ENCODE results near the gene EIF4B. TPM values are rescaled to one million over a fixed set of nuclear protein-coding genes. Genes with fewer than 3 reads are reported as not detected.
A peak's percentile ranks its signal among the peaks of the same experiment; 100 is the strongest.

The EIF4B gene
- total and polyA plus RNA-seq, 9 of the 15 experiments (the other 6 are each of a cell fraction or from before 2014, with no cell fraction given): 138 to 669 (median 552) TPM

DNA sequence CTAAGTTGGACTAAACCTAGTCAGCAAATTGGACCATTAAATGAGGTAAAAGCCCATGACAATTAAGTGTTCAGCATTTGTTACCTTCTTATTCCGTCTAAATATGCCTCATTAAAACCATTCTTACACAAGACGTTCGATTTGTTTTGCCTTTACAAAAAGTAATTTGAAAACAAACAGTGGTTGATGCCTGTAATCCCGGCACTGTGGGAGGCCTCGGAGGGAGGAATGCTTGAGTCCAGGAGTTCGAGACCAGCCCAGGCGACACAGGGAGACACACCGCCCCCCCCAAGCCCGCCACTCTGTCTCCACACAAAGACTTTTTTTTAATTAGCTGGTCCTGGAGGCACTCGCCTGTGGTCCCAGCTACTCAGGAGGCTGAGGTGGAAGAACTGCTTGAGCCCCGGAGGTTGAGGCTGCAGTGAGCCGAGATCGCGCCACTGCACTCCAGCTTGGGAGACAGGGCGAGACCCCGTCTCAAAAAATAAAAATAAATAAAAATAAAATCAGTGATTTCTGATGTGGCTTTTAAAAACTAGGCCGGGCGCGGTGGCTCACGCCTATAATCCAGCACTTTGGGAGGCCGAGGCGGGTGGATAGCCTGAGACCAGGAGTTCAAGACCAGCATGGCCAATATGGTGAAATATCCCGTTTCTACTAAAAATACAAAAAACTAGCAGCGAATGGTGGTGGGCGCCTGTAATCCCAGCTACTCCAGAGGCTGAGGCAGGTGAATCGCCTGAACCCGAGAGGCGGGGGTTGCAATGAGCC lies 856 bp upstream of the EIF4B start:
- ChIA-PET CTCF (ENCODE audit: low intra/inter-chr PET ratio) (no interaction called here), POLR2A (interaction anchor here (0.6 to 2.6 kb wide), 16 partner anchors 9 to 1119 kb away, joined by 3 to 16 read pairs (median 4); no protein-coding TSS in a partner anchor)
- DNase-seq (ENCODE audit: extremely low read depth in 1 of 4, low spot score in 3 of 4): peak in 1 of 4 experiments; percentile 55
- Histone ChIP-seq H3K79me2 (ENCODE audit: control insufficient read depth, insufficient read depth, low read length) (peaks cover 55% of the 10 kb centered on the region), H3K9me1 (ENCODE audit: control insufficient read depth, insufficient read depth, low read length) (no peaks in the 10 kb centered on the region), H3K27ac (ENCODE audit: extremely low read depth, low read depth, low read length) (peak overlapping the region; percentile 76), H3K4me1 (replicated peaks in 1 of 2; ENCODE audit: control insufficient read depth in 2 of 2, insufficient read depth in 2 of 2, low read length in 2 of 2) (peaks cover 6 to 23% of the 10 kb centered on the region in 2 experiments; a peak in 3 of 5 replicates), H3K27me3 (ENCODE audit: control insufficient read depth in 2 of 2, insufficient read depth in 2 of 2, low read length in 2 of 2) (no peaks in the 10 kb centered on the region), H4K20me1 (replicated peaks; ENCODE audit: control insufficient read depth, insufficient read depth, low read length) (peaks cover 28% of the 10 kb centered on the region; the same call in 1 of the 2 replicates), H3K36me3 (ENCODE audit: control insufficient read depth, insufficient read depth, low read length) (peaks cover 31% of the 10 kb centered on the region), H3K4me2 (ENCODE audit: insufficient read depth, low read length) (peak overlapping the region; percentile 87), H3K9me3 (replicated peaks; ENCODE audit: control insufficient read depth, insufficient read depth, low read depth, low read length) (no peaks in the 10 kb centered on the region), H2AFZ (ENCODE audit: low read depth, low read length) (peak overlapping the region; percentile 80), H3K9ac (ENCODE audit: insufficient read depth in 1 of 2, low read depth in 2 of 2, low read length in 2 of 2) (peak overlapping the region; percentile 83 to 95), H3K4me3 (peak overlapping the region; percentile 76)
- WGBS (ENCODE audit: insufficient coverage, low coverage, missing lambda C conversion rate): 0% methylated on average over 28 of the region's 28 CpGs
- TSS peak; percentile 88 for BruUV-seq (replicated peaks)
- peak; percentile 7 for ATAC-seq
- intact Hi-C loops (cut with micrococcal nuclease) (loop anchor here (5.0 kb wide), 1 partner anchor 42 kb away; no protein-coding TSS in a partner anchor), in situ Hi-C loops (cut with MboI) (no loop called here)
- no peak for FAIRE-seq
- TF ChIP-seq ELF1 (tag; IDR thresholded peaks at IDR 0.05) (no peak), ATF7 (IDR thresholded peaks at IDR 0.05) (no peak), SMARCA4 (IDR thresholded peaks at IDR 0.05) (peak; percentile 22; the same call in 1 of the 2 replicates), C11orf30 (IDR thresholded peaks at IDR 0.05; ENCODE audit: low read depth) (peak; percentile 41; the same call in 1 of the 2 replicates), EP400 (IDR thresholded peaks at IDR 0.05) (no peak), ZFX (CRISPR knock-in tag; IDR thresholded peaks at IDR 0.05) (peak; percentile 68), FOXA3 (CRISPR knock-in tag; conservative IDR thresholded peaks at IDR 0.05 in 1 of 2, IDR thresholded peaks at IDR 0.05 in 1 of 2) (0 out of 4 replicates have a peak, but pooled peaks of 1 of the 2 experiments have one; percentile 30), ZBED1 (IDR thresholded peaks at IDR 0.05) (0 out of 2 replicates have a peak, but pooled peaks have one; percentile 14), U2AF2 (optimal IDR thresholded peaks at IDR 0.05; ENCODE audit: low read depth, low read length) (no peak), SMARCC2 (IDR thresholded peaks at IDR 0.05; ENCODE audit: low read depth) (0 out of 2 replicates have a peak, but pooled peaks have one; percentile 39), ZNF316 (IDR thresholded peaks at IDR 0.05) (peak; percentile 59; the same call in 1 of the 2 replicates)
- TF ChIP-seq, protein P1, sequence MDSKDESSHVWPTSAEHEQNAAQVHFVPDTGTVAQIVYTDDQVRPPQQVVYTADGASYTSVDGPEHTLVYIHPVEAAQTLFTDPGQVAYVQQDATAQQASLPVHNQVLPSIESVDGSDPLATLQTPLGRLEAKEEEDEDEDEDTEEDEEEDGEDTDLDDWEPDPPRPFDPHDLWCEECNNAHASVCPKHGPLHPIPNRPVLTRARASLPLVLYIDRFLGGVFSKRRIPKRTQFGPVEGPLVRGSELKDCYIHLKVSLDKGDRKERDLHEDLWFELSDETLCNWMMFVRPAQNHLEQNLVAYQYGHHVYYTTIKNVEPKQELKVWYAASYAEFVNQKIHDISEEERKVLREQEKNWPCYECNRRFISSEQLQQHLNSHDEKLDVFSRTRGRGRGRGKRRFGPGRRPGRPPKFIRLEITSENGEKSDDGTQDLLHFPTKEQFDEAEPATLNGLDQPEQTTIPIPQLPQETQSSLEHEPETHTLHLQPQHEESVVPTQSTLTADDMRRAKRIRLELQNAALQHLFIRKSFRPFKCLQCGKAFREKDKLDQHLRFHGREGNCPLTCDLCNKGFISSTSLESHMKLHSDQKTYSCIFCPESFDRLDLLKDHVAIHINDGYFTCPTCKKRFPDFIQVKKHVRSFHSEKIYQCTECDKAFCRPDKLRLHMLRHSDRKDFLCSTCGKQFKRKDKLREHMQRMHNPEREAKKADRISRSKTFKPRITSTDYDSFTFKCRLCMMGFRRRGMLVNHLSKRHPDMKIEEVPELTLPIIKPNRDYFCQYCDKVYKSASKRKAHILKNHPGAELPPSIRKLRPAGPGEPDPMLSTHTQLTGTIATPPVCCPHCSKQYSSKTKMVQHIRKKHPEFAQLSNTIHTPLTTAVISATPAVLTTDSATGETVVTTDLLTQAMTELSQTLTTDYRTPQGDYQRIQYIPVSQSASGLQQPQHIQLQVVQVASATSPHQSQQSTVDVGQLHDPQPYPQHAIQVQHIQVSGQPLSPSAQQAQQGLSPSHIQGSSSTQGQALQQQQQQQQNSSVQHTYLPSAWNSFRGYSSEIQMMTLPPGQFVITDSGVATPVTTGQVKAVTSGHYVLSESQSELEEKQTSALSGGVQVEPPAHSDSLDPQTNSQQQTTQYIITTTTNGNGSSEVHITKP (IDR thresholded peaks at IDR 0.05; ENCODE audit: partially characterized antibody): peak; percentile 88
- TF ChIP-seq, protein P2, sequence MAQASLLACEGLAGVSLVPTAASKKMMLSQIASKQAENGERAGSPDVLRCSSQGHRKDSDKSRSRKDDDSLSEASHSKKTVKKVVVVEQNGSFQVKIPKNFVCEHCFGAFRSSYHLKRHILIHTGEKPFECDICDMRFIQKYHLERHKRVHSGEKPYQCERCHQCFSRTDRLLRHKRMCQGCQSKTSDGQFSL (CRISPR knock-in tag; IDR thresholded peaks at IDR 0.05): peak; percentile 87
- TF ChIP-seq, protein P2 (tag; IDR thresholded peaks at IDR 0.05): peak in 1 of 2 experiments; percentile 76; a peak in 2 of 4 replicates
- TF ChIP-seq, protein P3, sequence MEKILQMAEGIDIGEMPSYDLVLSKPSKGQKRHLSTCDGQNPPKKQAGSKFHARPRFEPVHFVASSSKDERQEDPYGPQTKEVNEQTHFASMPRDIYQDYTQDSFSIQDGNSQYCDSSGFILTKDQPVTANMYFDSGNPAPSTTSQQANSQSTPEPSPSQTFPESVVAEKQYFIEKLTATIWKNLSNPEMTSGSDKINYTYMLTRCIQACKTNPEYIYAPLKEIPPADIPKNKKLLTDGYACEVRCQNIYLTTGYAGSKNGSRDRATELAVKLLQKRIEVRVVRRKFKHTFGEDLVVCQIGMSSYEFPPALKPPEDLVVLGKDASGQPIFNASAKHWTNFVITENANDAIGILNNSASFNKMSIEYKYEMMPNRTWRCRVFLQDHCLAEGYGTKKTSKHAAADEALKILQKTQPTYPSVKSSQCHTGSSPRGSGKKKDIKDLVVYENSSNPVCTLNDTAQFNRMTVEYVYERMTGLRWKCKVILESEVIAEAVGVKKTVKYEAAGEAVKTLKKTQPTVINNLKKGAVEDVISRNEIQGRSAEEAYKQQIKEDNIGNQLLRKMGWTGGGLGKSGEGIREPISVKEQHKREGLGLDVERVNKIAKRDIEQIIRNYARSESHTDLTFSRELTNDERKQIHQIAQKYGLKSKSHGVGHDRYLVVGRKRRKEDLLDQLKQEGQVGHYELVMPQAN (IDR thresholded peaks at IDR 0.05; ENCODE audit: borderline replicate concordance): peak; percentile 72
